ENCODE results near the gene RUSC1. TPM values are rescaled to one million over a fixed set of nuclear protein-coding genes. Genes with fewer than 3 reads are reported as not detected.

The RUSC1 gene
- total RNA-seq (2021) = 66.9 and 70.8 TPM in 2 replicates
- long read RNA-seq, transcript RUSC1-214 (8 exons, 1,700 nt) = minor isoform, 51 of 377 reads
- long read RNA-seq, transcript RUSC1-202 (9 exons, 2,503 nt) = minor isoform, 48 of 377 reads
- long read RNA-seq, transcript RUSC1-201 (8 exons, 2,163 nt) = minor isoform, 15 of 377 reads
- long read RNA-seq, transcript RUSC1-203 (9 exons, 1,968 nt) = major isoform, 85 of 377 reads
- long read RNA-seq, partial matches to known transcripts = 33 of 377 reads
- long read RNA-seq, other reads (novel, unspliced or antisense) = 133 of 377 reads

GRCh38 chr1:155320661-155321617 is at the start of gene RUSC1:
TSS of gene RUSC1 (plus strand) at chr1:155320894. CDS start at chr1:155321774, 880 bp downstream.
- Histone ChIP-seq H4K91ac (ENCODE audit: insufficient read length, low read depth, low read length) (no peak within 1 kb of the TSS), H2BK12ac (ENCODE audit: insufficient read length, low read depth, low read length) (no peak within 1 kb of the TSS), H2BK15ac (ENCODE audit: low read depth, low read length) (no peak within 1 kb of the TSS), H2BK20ac (ENCODE audit: low read depth, low read length, poor library complexity, severe bottlenecking) (no peak within 1 kb of the TSS), H3K56ac (ENCODE audit: insufficient read length, low read depth, low read length) (no peak within 1 kb of the TSS), H4K8ac (replicated peaks; ENCODE audit: insufficient read length, low read depth, low read length) (no peak within 1 kb of the TSS), H3K14ac (ENCODE audit: insufficient read depth, low read length) (no peak within 1 kb of the TSS), H3K27me3 (ENCODE audit: insufficient read depth, low read length) (no peaks in the 10 kb centered on the region), H3K27ac (ENCODE audit: insufficient read length, low read depth, low read length) (no peak within 1 kb of the TSS), H3T11ph (ENCODE audit: low read length) (no peak within 1 kb of the TSS), H2AFZ (ENCODE audit: low read length) (no peak within 1 kb of the TSS), H3K79me1 (ENCODE audit: insufficient read depth, low read depth, low read length, poor library complexity, severe bottlenecking) (no peaks in the 10 kb centered on the region), H3K9ac (ENCODE audit: extremely low read depth, insufficient read length, low read length) (no peak within 1 kb of the TSS), H3K9me3 (ENCODE audit: control insufficient read depth, low read depth, low read length) (no peaks in the 10 kb centered on the region), H3K4me2 (ENCODE audit: insufficient read depth, insufficient read length, low read length) (peak within 1 kb of the TSS; percentile 68), H2BK5ac (ENCODE audit: insufficient read length, low read length) (no peak within 1 kb of the TSS), H3K79me2 (ENCODE audit: insufficient read depth, low read length) (no peaks in the 10 kb centered on the region), H3K23me2 (ENCODE audit: insufficient read length, low read depth, low read length, poor library complexity, severe bottlenecking) (peaks cover 31% of the 10 kb centered on the region), H4K5ac (ENCODE audit: insufficient read length, low read depth, low read length) (no peak within 1 kb of the TSS), H3K23ac (ENCODE audit: insufficient read length, low read depth, low read length) (no peak within 1 kb of the TSS), H2AK5ac (ENCODE audit: insufficient read length, low read length) (no peak within 1 kb of the TSS), H2BK120ac (ENCODE audit: low read depth, low read length, poor library complexity, severe bottlenecking) (no peak within 1 kb of the TSS), H3K18ac (ENCODE audit: insufficient read length, low read depth, low read length) (no peak within 1 kb of the TSS), H3K4me1 (ENCODE audit: insufficient read depth, low read length) (peaks cover 2% of the 10 kb centered on the region; the same call in 1 of the 2 replicates), H4K20me1 (ENCODE audit: control insufficient read depth, insufficient read depth, insufficient read length) (no peaks in the 10 kb centered on the region), H3K4ac (ENCODE audit: low read depth, low read length) (no peak within 1 kb of the TSS)
- Mint-ChIP-seq H3K36me3 (ENCODE audit: insufficient read depth in 1 of 3, low read depth in 3 of 3) (peaks cover 14 to 25% (median 23%) of the 10 kb centered on the region in 3 experiments; a peak in 6 of 7 replicates), H3K4me1 (peaks cover 36 to 39% of the 10 kb centered on the region in 2 experiments), H3K27me3 (ENCODE audit: low read depth) (no peaks in the 10 kb centered on the region; the same call in 1 of the 2 replicates), H3K9me3 (no peaks in the 10 kb centered on the region), H3K4me3 (peak within 1 kb of the TSS; percentile 86 to 93), H3K27ac (peak within 1 kb of the TSS in 2 of 3 experiments; percentile 59 to 77; a peak in 5 of 7 replicates)
- TF ChIP-seq, protein P1, sequence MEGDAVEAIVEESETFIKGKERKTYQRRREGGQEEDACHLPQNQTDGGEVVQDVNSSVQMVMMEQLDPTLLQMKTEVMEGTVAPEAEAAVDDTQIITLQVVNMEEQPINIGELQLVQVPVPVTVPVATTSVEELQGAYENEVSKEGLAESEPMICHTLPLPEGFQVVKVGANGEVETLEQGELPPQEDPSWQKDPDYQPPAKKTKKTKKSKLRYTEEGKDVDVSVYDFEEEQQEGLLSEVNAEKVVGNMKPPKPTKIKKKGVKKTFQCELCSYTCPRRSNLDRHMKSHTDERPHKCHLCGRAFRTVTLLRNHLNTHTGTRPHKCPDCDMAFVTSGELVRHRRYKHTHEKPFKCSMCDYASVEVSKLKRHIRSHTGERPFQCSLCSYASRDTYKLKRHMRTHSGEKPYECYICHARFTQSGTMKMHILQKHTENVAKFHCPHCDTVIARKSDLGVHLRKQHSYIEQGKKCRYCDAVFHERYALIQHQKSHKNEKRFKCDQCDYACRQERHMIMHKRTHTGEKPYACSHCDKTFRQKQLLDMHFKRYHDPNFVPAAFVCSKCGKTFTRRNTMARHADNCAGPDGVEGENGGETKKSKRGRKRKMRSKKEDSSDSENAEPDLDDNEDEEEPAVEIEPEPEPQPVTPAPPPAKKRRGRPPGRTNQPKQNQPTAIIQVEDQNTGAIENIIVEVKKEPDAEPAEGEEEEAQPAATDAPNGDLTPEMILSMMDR (conservative IDR thresholded peaks at IDR 0.05) = no peak
- WGBS (ENCODE audit: extremely low coverage, insufficient read length, low lambda C conversion rate) = no CpG with 5 or more reads among the region's 51 CpGs
- peak; percentile 91 for DNase-seq
